ENCODE data around the gene SRGAP1.
"Not testable (repeated sequence)": the region's sequence is repeated elsewhere in the genome, so short reads cannot be mapped to it uniquely, and the experiment has no call there.

Gene SRGAP1

GRCh38 chr12:63836936-63837335, 7.6 kb upstream of the SRGAP1 start:
- H3K27ac ChIP-seq, result no peak overlapping the region
- no peak for TF ChIP-seq CTCF (conservative IDR thresholded peaks at IDR 0.05)
- TF ChIP-seq ZFX (IDR thresholded peaks at IDR 0.05), result no peak

- TF ChIP-seq ZFX (IDR thresholded peaks at IDR 0.05) (no peak), CTCF (conservative IDR thresholded peaks at IDR 0.05) (no peak)
- no peak overlapping the region for H3K27ac ChIP-seq
Observed at GRCh38 chr12:63838411-63838810, 6.1 kb upstream of the SRGAP1 start.

GRCh38 chr12:63841011-63841410, 3.5 kb upstream of the SRGAP1 start:
- TF ChIP-seq ZFX (IDR thresholded peaks at IDR 0.05) (no peak), CTCF (conservative IDR thresholded peaks at IDR 0.05) (no peak)

GRCh38 chr12:63841571-63841970, 2.9 kb upstream of the SRGAP1 start:
- no peak overlapping the region for H3K27ac ChIP-seq
- TF ChIP-seq CTCF (conservative IDR thresholded peaks at IDR 0.05) (no peak), ZFX (IDR thresholded peaks at IDR 0.05) (no peak)

More at GRCh38 chr12:63841011-63841410, 3.5 kb upstream of the SRGAP1 start:
- no peak overlapping the region for H3K27ac ChIP-seq

GRCh38 chr12:63842750-63843149, 1.8 kb upstream of the SRGAP1 start:
- not testable (repeated sequence) for H3K27ac ChIP-seq

- TF ChIP-seq CTCF (conservative IDR thresholded peaks at IDR 0.05) (no peak), ZFX (IDR thresholded peaks at IDR 0.05) (no peak)
- peak overlapping the region; percentile 73 for H3K27ac ChIP-seq
Observed at GRCh38 chr12:63843254-63843720, 1.2 kb upstream of the SRGAP1 start.

GRCh38 chr12:63843721-63844390, 644 bp upstream of the SRGAP1 start:
- peak overlapping the region; percentile 73 for H3K27ac ChIP-seq
- TF ChIP-seq CTCF (conservative IDR thresholded peaks at IDR 0.05) (peak; percentile 97), ZFX (IDR thresholded peaks at IDR 0.05) (0 out of 2 replicates have a peak, but pooled peaks have one; percentile 16)

- TF ChIP-seq CTCF (conservative IDR thresholded peaks at IDR 0.05), result no peak
- no peak overlapping the region for H3K27ac ChIP-seq
Observed at GRCh38 chr12:63845726-63846125, 1.2 kb downstream of the SRGAP1 start.

All from C4-2B (cell line).